Amniotic stem cell (primary cell): ENCODE measurements around the gene MUC7.
"Not testable (repeated sequence)": the region's sequence is repeated elsewhere in the genome, so short reads cannot be mapped to it uniquely, and the experiment has no call there.

Experiments used
- DNase-seq: peaks from one replicate; lab custom pipeline; 2025; lab: John Stamatoyannopoulos, UW

MUC7 gene

DNA sequence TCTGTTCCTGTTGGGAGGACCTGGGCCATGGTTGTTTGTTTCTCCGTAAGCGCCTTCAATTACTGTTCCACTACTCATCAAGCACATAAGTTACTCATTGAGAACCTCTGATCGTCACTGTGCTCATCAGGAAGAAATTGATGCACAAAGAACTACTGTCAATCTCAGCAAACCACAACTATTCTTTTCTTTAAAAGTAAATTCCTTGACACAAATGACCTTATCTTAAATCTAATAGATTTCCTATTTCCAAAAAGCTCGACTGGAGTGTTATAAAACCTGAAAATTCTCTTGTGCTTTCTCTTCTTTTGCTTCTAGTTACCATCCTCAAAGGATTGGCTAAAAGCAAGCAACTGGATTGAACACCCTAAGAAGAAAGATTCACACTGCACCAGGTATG lies at the start of gene MUC7:
MUC7 (plus strand) TSS at position 301 of the 400 bp plus-strand sequence. CDS start 1,825 bp downstream, outside the sequence.
- no peak for DNase-seq

- DNase-seq = no peak
Observed at GRCh38 chr4:70425306-70425705, 46.7 kb upstream of the MUC7 start.

GRCh38 chr4:70426789-70427188 lies 45.2 kb upstream of the MUC7 start:
- no peak for DNase-seq

GRCh38 chr4:70437197-70437596 lies 34.8 kb upstream of the MUC7 start:
- DNase-seq = no peak

- DNase-seq = no peak
Observed at GRCh38 chr4:70442474-70442873, 29.5 kb upstream of the MUC7 start.

DNA sequence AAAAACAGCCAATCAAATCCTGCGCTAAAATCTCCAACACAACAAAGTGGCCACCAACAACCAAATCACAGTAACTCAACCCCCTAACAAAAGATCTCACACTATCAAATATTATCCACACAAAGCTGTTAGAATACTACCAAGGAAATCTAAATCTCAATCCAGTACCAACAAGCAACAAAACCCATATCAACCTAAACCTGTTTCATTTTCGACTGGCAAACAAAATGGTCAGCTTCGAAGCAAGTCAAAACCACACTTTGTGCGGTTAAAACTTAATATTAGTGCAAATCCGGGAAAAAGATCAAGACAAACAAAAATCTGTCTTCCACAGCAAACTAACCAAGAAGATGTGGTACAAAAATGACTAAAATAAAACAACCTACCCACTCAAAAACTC lies 28.7 kb upstream of the MUC7 start:
- DNase-seq = no peak

DNA sequence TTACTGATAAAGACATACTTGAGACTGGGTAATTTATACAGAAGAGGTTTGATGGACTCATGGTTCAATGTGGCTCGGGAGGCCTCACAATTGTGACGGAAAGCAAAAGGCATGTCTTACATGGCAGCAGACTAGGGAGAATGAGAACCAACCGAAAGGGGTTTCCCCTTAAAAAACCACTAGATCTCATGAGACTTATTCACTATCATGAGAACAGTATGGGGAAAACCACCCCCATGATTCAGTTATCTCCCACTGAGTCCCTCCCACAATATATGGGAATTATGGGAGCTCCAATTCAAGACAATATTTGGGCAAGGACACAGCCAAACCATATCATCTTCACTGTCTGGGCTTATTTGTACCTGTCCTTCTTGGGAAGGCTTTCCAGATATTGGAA lies 22.8 kb upstream of the MUC7 start:
- no peak for DNase-seq

- no peak for DNase-seq
Observed at GRCh38 chr4:70452946-70453345, 19.1 kb upstream of the MUC7 start.

DNA sequence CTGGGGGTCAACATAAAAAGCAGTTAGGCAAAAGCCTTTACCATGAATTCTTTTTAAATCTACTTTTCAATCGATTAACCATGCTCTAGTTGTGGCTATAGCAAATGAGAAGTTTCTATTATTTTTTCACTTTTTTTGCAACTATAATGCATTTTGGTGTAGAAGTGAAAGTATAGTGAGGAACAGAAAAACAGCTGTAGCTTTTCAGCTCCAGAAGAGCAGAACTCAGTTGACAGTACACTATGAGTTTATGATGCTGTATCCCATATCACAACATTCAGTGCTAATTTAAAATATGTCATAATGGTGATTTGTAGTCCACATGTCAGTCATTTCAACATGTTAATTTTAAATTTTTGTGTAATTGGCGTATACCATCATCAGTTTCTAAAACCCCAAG lies 8.7 kb upstream of the MUC7 start:
- DNase-seq = no peak

GRCh38 chr4:70473679-70474078 lies 1.7 kb downstream of the MUC7 start:
- DNase-seq = peak; percentile 1

DNA sequence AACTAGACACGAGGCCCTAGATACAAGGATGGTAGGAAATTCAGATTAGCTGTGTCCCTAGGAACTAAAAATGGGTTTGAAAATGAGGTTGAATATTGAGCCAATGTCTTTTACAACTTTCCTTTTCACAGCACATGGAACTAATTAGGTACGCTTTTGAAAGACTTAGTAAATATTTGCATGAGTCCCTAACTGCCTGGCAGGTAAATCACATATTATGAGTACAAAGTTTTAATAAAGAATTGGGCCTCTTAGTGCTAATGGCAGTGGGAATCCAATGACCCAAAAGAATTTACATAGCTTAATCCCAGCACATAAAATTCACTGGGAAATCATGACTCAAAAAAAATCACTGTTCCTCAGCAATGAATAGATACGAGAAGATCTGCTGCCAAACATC lies 16.8 kb downstream of the MUC7 start:
- no peak for DNase-seq

- no peak for DNase-seq
Observed at GRCh38 chr4:70496231-70496630, 24.2 kb downstream of the MUC7 start.

DNA sequence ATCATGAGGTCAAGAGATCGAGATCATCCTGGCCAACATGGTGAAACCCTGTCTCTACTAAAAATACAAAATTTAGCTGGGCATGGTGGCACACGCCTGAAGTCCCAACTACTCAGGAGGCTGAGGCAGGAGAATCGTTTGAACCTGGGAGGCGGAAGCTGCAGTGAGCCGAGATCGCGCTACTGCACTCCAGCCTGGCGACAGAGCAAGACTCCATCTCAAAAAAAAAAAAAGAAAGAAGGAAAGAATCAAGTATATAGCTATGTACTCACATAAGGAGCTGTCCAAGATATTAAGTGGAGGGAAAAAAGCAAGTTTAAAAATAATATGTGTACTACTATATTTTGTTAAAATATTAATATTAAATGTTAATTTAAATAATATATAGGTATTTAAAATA lies 29.8 kb downstream of the MUC7 start:
- not testable (repeated sequence) for DNase-seq

- no peak for DNase-seq
Observed at GRCh38 chr4:70504733-70505132, 32.7 kb downstream of the MUC7 start.

GRCh38 chr4:70505151-70505748 lies 33.3 kb downstream of the MUC7 start:
- no peak for DNase-seq

- no peak for DNase-seq
Observed at GRCh38 chr4:70508801-70509200, 36.8 kb downstream of the MUC7 start.

DNA sequence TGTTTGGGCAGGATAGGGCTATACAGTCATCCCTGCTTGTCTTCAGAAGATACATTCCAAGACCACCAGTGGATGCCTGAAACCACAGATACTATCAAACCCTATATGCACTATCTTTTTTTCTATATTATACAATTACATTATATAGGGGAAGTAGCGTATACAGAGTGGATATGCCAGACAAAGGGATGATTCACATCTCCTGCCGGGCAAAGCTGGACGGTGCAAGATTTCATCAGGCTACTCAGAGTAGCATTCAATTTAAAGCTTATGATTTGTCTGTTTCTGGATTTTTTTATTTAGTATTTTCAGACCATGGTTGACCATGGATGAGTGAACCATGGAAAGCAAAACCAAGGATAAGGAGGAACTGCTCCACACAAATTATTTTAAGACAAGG lies 39.4 kb downstream of the MUC7 start:
- DNase-seq = no peak

DNA sequence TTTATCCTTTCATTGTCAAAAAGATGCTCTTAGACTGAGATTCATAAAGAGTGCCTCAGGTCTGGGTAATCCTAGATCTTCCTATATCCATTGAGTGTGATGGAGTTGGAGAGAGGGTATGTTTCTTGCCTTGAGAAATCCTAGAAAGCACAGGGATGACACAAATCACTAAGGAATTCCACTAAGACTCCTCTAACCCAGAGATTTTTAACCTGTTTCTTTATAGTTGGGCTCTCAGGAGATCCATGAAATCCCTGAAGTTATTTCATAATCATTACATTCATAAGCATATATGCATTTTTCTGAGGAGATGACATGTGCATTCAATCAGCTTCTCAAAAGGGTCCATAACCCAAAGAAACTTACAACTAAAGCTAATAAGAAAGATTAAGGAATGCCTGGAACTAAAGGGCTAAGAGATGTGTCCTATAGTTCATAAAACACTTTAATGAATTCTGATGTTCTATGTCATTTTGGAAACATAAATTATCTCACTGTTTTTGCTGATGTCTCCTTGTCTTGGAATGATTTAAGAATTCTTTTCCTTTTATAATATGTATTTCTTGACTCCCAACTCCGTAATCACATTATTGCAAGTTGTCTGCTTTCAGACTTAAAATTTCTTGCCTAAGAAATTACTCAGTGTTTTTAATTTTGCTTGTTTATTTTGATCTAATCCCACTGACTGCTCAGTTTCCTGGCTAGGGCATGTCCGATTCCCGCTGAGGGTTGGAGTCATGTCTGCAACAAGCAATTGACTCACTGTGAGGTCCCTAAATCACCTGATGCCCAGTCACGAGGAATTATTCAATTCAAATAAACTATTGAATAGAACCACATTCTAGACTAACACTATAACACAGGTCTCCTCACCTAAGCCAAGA lies 43.6 kb downstream of the MUC7 start:
- DNase-seq = no peak

DNA sequence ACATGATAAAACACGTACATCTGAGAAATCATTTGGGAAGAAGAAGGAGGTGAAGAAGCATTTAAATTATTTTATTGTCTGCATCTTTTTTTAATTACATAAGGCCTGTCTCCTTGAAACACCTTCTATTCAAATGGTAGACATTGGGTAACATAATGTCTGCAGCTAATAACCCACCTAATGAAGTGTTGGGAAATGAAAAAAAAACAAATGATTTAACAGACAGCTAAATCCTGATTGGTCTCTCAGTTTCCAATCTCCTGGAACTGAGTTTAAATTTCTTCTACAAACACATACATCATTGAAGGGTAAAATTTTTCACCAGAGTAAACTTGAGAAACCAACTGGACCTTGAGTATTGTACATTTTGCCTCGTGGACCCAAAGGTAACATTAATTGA lies 46.3 kb downstream of the MUC7 start, which contains the start of gene AMTN:
AMTN (plus strand) TSS at position 301 of the 400 bp plus-strand sequence. CDS start 209 bp downstream, outside the sequence.
- DNase-seq = no peak

GRCh38 chr4:70518716-70519115 lies 46.7 kb downstream of the MUC7 start:
- DNase-seq = no peak

DNA sequence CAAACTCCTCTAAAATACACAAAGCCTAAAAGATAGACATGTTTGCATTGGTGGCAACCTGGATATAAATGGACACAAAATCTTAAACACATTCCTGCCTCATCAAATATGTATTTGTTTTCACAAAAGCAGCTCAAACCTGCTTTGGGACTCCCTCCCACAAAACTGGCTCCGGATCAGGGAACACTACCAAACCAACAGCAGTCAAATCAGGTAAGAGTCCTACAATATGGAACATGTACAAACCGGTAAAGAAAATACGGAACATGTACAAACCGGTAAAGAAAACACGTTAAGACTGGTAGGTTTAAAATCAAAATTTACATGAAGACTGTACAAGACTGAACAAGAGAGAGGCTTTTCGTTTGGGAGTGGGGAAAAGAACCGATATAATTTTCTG lies 50.6 kb downstream of the MUC7 start:
- DNase-seq = no peak

GRCh38 chr4:70530997-70531396 lies 59.0 kb downstream of the MUC7 start:
- DNase-seq = no peak

- DNase-seq = no peak
Observed at GRCh38 chr4:70531981-70532380, 60.0 kb downstream of the MUC7 start.
